Measurements from ENCODE around the gene LIN7A. TPM values are rescaled to one million over a fixed set of nuclear protein-coding genes. Genes with fewer than 3 reads are reported as not detected.

Gene LIN7A
- polyA plus RNA-seq, 1 donor from 2014 or later, result 31.5 TPM

DNA sequence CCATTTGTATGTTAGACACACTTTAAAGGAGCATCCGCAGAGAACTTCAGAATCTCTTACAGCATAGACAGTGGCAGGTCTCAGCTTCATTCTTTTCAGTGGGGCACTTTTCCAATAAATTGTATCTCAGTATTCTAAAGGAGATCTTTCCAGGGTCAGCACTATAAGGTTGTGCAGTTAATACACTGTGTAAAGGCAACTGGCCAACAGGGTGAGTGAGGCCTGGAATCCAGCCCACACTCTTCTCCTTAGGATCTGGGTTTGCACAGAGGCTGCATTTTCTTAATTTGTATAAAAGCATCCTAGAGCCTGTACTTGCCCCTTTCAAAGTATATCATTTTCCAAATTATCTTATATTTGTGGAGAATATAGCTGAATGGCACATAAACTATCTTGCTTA is 126.9 kb downstream of the LIN7A start:
- no peak overlapping the region for H3K27ac ChIP-seq (ENCODE audit: low read length)
- no peak overlapping the region for H3K4me2 ChIP-seq (ENCODE audit: low read length)
- TF ChIP-seq RAD21 (conservative IDR thresholded peaks at IDR 0.05) (no peak), TAF1 (IDR thresholded peaks at IDR 0.05; ENCODE audit: low read depth) (no peak), SMC3 (conservative IDR thresholded peaks at IDR 0.05; ENCODE audit: poor library complexity) (no peak)
- TF ChIP-seq, protein P1, sequence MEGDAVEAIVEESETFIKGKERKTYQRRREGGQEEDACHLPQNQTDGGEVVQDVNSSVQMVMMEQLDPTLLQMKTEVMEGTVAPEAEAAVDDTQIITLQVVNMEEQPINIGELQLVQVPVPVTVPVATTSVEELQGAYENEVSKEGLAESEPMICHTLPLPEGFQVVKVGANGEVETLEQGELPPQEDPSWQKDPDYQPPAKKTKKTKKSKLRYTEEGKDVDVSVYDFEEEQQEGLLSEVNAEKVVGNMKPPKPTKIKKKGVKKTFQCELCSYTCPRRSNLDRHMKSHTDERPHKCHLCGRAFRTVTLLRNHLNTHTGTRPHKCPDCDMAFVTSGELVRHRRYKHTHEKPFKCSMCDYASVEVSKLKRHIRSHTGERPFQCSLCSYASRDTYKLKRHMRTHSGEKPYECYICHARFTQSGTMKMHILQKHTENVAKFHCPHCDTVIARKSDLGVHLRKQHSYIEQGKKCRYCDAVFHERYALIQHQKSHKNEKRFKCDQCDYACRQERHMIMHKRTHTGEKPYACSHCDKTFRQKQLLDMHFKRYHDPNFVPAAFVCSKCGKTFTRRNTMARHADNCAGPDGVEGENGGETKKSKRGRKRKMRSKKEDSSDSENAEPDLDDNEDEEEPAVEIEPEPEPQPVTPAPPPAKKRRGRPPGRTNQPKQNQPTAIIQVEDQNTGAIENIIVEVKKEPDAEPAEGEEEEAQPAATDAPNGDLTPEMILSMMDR (IDR thresholded peaks at IDR 0.05; ENCODE audit: poor library complexity, severe bottlenecking), result no peak
- H3K79me2 ChIP-seq (replicated peaks; ENCODE audit: insufficient read depth, low read length), result no peaks in the 10 kb centered on the region
- no peak overlapping the region for H3K9ac ChIP-seq (ENCODE audit: low read length)
- H3F3A ChIP-seq (ENCODE audit: insufficient read depth, low read length, poor library complexity, severe bottlenecking), result no peaks in the 10 kb centered on the region
- no peaks in the 10 kb centered on the region for H3K9me3 ChIP-seq (ENCODE audit: low read length)
- peaks cover 5% of the 10 kb centered on the region for H3K36me3 ChIP-seq (ENCODE audit: insufficient read depth, low read length)
- no peak overlapping the region for H2AFZ ChIP-seq (ENCODE audit: low read depth, low read length)
- no peaks in the 10 kb centered on the region for H4K20me1 ChIP-seq (ENCODE audit: insufficient read depth)
- no peak overlapping the region for H3K4me3 ChIP-seq (ENCODE audit: low read length)
- no peaks in the 10 kb centered on the region for H3K27me3 ChIP-seq (ENCODE audit: insufficient read depth, low read depth, low read length)
- H3K9me2 ChIP-seq (ENCODE audit: insufficient read depth, low read length), result no peaks in the 10 kb centered on the region

DNA sequence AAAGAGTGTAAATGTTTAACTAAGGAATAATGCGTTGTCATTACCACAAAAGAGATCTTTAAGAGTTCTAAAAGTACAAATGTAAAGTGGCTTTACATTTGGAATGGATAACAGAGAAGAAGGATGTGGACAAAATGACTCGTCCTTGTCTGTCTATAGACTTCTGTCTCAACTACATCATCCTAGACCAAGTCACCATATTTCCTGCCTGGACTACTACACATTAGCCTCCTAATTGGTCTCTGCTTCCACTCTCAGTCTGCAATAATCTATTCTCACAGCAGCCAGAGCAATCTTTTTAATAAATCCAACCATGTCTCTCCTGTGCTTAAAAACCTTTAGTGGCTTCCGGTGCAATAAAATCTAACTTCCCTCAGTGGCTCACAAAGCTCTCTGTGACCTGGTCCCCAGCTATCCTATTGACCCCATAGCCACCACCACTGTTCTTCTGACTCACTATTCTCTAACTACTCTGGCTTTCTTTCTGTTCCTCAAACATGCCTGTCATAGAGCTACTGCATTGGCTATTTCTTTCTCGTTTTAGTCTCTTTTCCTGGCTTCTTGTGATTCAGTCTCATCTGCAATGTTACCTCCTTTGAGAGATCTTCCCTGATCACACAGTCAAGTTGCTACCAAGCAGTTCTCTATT is 130.0 kb downstream of the LIN7A start:
- no peaks in the 10 kb centered on the region for H3K9me3 ChIP-seq (ENCODE audit: low read length)
- no peak overlapping the region for H2AFZ ChIP-seq (ENCODE audit: low read depth, low read length)
- TF ChIP-seq RAD21 (conservative IDR thresholded peaks at IDR 0.05) (no peak), REST (IDR thresholded peaks at IDR 0.05; ENCODE audit: borderline replicate concordance) (no peak), TAF1 (IDR thresholded peaks at IDR 0.05; ENCODE audit: low read depth) (no peak)
- TF ChIP-seq, protein P1 (IDR thresholded peaks at IDR 0.05; ENCODE audit: poor library complexity, severe bottlenecking), result no peak

More for the DNA sequence above, 130.0 kb downstream of the LIN7A start:
- H3F3A ChIP-seq (ENCODE audit: insufficient read depth, low read length, poor library complexity, severe bottlenecking), result no peaks in the 10 kb centered on the region
- no peak overlapping the region for H3K4me2 ChIP-seq (ENCODE audit: low read length)
- H3K9me2 ChIP-seq (ENCODE audit: insufficient read depth, low read length), result no peaks in the 10 kb centered on the region
- H3K9ac ChIP-seq (ENCODE audit: low read length), result no peak overlapping the region
- H3K36me3 ChIP-seq (ENCODE audit: insufficient read depth, low read length), result peaks cover 5% of the 10 kb centered on the region
- no peaks in the 10 kb centered on the region for H3K79me2 ChIP-seq (replicated peaks; ENCODE audit: insufficient read depth, low read length)
- H4K20me1 ChIP-seq (ENCODE audit: insufficient read depth), result no peaks in the 10 kb centered on the region
- no peak overlapping the region for H3K4me3 ChIP-seq (ENCODE audit: low read length)
- H3K27me3 ChIP-seq (ENCODE audit: insufficient read depth, low read depth, low read length), result no peaks in the 10 kb centered on the region
- H3K27ac ChIP-seq (ENCODE audit: low read length), result no peak overlapping the region

All from neural cell (in vitro differentiated cells).